Ishikawa (cell line): Measurements from ENCODE around the gene TBC1D1.

Source experiments
- CEBPB ChIP-seq: IDR thresholded peaks from 2 replicates; pipeline ENCODE4 v1.6.1; 2012
- CREB1 ChIP-seq: IDR thresholded peaks from 2 replicates; pipeline ENCODE4 v1.6.1; 2012; ENCODE audit warnings: low read depth
- EP300 ChIP-seq: IDR thresholded peaks from 2 replicates; pipeline ENCODE4 v1.6.1; 2012; ENCODE audit warnings: borderline replicate concordance
- FOXM1 ChIP-seq: IDR thresholded peaks from 2 replicates; pipeline ENCODE4 v1.6.1; 2012; ENCODE audit warnings: low read depth, borderline replicate concordance
- MAX ChIP-seq: IDR thresholded peaks from 2 replicates; pipeline ENCODE4 v1.6.1; 2012
- REST ChIP-seq: IDR thresholded peaks from 2 replicates; pipeline ENCODE4 v1.6.1; 2012; ENCODE audit warnings: low read depth, mild to moderate bottlenecking
- TAF1 ChIP-seq: IDR thresholded peaks from 2 replicates; pipeline ENCODE4 v1.6.1; 2012; ENCODE audit warnings: low read depth, mild to moderate bottlenecking
- TEAD4 ChIP-seq: IDR thresholded peaks from 2 replicates; pipeline ENCODE4 v1.6.1; 2012
- YY1 ChIP-seq: IDR thresholded peaks from 2 replicates; pipeline ENCODE4 v1.6.1; 2012; ENCODE audit warnings: low read depth
- ZBTB7A ChIP-seq: IDR thresholded peaks from 2 replicates; pipeline ENCODE4 v1.6.1; 2012; ENCODE audit warnings: low read depth
- TF ChIP-seq, protein P1 (sequence below): IDR thresholded peaks from 2 replicates; pipeline ENCODE4 v1.6.1; 2012

- TF ChIP-seq EP300 (no peak), ZBTB7A (no peak), MAX (no peak), TAF1 (no peak), REST (no peak), CREB1 (no peak), FOXM1 (no peak), YY1 (no peak), TEAD4 (no peak), CEBPB (no peak)
- TF ChIP-seq, protein P1, sequence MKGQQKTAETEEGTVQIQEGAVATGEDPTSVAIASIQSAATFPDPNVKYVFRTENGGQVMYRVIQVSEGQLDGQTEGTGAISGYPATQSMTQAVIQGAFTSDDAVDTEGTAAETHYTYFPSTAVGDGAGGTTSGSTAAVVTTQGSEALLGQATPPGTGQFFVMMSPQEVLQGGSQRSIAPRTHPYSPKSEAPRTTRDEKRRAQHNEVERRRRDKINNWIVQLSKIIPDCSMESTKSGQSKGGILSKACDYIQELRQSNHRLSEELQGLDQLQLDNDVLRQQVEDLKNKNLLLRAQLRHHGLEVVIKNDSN: no peak
Measured at GRCh38 chr4:38170338-38171169, 279.7 kb downstream of the TBC1D1 start.
